M059J (cell line): Measurements from ENCODE around the gene GRIN1. TPM values are rescaled to one million over a fixed set of nuclear protein-coding genes. Genes with fewer than 3 reads are reported as not detected.
"Not testable (repeated sequence)": the region's sequence is repeated elsewhere in the genome, so short reads cannot be mapped to it uniquely, and the experiment has no call there.

Source experiments
- DNase-seq: peaks from one replicate; pipeline ENCODE4 v3.0.0-alpha.2; 2012; ENCODE audit warnings: low read depth
- total RNA-seq: library from RNA; depleted of rRNA; stranded (reverse); fragments of >200 nt; shearing (Covaris generic); gene quantifications from 2 replicates; pipeline ENCODE4 v1.2.3, GENCODE V29; 2014

Gene GRIN1
- total RNA-seq, 1 experiment from 2014 or later: not detected

DNA sequence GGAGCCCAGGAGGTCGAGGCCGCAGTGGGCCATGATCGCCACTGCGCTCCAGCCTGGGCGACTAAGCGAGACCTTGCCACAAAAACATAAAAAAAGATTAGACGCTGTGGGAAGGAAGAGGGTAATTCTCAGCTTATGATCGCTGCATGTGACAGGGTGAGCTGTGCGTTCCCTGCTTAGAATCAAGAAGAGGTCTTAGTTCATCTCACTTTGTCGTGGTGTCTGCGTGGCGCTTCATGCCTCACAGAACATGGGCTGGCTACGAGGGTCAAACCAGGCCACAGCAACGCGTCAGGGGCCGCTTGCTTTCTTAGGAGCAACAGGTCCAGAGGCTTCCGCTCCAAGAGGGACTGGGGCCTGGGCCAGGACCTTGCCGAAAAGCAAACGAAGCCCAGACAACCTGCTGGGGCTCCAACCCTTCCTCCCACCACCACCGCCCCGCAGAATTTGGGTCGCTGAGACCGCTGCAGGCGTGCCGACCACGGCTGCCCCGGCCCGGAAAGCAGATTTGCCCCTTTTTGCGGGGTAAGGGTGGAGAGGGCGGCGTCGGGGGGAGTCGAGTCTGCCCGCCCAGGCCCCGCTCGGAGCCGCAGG, 10.0 kb upstream of the GRIN1 start:
- no peak for DNase-seq

DNA sequence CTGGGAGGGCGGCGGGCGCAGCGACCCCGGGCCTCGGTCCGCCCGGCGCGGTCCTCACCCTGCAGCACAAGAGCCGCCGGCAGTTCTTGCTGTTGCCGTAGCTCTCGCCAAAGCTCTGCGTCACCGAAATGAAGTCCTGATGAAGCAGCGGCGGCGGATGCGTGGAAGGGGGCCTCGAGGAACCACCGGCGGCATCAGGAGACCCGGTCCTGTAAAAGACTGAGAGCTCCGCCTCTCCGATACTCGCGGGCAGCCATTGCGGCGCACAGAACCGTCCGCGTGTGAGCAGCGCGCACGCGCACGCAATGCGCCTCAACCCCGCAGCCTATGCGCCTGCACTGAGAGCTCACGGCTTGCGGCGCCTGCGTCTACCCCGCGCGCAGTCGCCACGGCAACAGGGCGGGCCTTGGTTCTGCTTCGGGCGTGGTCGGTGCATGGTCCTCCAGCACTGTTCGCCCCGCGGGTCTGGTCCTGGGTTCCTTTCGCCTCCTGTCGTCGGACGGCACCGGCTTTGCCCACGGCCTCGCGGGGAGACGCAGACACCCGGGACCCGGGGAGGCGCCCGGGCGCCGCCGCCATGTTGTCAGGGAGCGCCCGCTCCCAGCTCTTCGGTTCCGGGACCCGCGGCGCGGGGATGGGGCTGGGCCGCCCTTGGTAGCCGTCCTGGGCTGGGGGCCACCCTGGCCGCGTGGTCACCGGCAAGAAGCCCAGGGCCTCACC, 9.3 kb upstream of the GRIN1 start:
- DNase-seq: peak; percentile 90

DNA sequence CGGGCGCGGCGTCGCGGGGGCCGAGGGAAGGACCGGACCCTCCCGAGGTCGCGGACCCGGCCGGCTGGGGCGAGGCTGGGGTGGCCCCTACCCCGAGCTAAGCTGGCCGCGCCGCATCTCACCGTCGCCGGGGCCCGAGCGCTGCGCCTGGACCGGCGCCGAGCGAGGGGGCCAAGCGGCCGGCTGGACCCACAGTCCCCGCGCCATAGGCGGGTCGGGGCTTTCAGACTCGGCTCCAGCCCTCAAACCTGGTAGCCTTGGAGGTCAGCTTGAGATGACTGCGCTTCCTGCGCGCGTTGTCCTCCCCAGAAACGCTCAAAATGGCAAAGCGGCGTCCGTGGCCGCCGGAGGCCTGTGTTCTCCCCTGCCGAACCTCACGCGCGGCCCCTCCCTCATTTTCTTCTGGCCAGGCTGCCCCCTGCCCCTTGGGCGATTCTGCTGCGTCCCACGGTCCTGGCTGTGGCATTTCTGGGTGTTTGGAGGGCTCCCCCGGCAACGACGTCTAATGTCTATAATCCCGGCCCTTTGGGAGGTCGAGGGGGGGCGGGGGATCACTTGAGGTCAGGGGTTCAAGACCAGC, 8.7 kb upstream of the GRIN1 start:
- DNase-seq: peak; percentile 44

DNA sequence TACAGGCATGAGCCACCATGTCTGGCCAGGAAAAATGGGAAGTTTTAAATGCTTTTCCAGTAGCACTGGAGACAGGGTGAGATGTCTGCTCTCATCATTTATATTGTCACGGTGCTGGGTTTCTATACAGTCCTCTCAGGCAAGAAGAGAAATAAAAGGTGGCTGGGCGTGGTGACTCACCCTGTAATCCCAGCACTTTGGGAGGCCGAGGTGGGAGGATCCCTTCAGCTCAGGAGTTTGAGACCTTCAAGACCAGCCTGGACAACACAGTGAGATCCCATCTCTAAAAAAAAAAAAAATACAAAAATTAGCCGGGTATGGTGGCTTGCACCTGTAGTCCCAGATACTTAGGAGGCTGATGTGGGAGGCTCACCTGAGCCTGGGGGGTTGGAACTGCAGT, 4.8 kb upstream of the GRIN1 start:
- peak; percentile 47 for DNase-seq

DNA sequence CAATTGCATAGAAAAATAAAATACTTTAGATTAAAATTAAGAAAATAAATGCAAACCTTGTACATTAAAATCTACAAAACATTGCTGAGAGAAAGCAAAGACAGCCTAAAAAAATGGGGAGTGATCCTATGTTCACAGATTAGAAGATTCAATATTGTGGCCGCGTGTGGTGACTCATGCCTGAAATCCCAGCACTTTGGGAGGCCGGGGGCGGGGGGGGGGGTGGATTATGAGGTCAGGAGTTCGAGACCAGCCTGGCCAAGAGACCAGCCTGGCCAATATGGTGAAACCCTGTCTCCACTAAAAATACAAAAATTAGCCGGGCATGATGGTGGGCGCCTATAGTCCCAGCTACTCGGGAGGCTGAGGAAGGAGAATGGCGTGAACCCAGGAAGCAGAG, 3.8 kb upstream of the GRIN1 start:
- DNase-seq: not testable (repeated sequence)

DNA sequence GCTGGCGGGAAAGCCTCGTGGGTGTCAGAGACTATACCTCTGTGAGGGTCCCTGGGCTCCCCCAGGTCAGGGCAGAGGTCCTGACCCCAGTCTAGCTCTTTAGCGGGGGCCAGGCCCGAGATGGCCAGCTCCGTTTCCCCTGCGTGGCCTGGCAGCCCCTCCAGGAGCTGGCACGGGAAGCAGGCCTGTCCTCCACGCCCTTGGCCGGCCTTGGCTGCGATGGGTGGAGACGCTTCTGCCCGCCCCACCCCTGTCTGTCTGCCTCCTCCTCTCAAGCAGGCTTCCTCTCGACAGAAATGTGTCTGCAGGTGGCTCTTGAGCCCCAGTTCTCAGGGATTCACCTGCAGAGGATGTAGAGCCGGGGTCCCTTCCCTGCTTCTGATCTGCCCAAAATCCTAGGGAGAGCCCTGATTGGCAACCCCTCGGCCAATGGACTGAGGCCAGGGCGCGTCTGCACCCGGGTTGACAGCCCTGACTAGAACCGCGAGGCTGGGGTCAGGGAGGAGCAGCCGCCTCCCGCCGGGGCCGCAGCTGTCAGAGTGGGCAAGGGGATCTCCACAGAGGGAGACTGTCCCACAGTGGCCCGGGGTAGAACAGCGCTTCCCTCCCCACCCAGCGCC, 2.6 kb upstream of the GRIN1 start:
- no peak for DNase-seq

DNA sequence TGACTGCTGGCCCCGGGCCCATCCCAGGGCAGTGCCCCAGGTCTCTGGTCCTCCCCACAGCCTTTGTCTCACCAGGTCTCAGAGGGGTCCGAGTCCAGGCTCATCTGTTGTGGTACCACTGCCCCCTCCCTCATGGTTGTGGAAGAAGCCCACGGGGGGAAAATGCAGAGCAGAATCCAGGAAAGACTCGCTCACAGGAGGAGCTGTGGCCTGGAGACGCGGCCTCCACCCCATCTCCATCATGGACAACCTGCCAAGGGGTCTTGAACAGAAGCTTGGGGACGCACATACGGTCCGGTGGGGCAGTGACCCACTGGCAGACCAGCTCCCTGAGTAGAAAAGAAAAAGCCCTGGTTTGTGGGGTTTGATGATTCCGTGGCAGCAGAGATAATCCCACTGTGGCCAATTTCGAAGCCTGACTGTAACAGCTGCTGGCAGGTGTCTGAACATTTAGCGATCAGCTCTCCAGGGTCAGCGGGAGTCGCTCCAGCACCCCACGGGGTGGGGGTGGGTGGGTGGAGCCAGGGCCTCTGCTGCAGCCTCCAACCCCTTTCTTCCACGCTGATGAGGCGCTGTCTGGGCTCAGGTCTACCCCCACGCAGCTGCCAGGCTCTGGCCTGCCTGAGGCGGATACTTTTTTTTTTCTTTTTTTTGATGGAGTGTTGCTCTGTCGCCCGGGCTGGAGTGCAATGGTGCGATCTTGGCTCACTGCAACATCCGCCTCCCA, 1.9 kb upstream of the GRIN1 start:
- DNase-seq: no peak

DNA sequence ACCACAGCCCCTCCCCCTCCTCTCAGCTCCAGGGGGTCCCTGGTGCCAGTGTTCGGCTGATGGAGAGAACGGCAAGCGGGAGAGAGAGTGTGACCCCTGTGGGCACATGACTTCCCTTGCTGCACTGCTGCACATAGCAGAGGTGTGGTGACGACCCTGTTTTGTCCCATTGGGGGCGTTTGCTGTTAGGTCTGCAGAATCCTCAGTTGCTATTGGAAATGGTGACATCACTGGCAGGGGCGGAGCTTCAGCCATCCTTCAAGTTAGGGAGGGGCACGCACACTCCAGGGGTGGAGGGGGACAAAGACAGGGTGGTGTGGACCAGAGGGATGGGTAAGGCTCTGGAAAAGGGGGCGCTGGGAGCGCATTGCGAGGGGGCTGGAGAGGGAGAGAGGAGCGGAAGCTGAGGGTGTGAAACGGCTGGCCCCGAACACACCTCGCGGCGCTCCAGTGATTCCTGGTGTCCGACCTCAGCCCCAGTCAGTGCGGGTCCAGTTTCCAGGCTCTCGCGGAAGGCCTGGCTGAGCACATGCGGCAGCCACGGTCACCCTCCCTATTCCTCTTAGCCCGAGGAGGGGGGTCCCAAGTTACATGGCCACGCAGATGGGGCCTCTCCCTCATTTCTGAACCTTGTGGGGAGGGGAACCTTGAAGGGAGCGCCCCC, 764 bp upstream of the GRIN1 start:
- DNase-seq: no peak

DNA sequence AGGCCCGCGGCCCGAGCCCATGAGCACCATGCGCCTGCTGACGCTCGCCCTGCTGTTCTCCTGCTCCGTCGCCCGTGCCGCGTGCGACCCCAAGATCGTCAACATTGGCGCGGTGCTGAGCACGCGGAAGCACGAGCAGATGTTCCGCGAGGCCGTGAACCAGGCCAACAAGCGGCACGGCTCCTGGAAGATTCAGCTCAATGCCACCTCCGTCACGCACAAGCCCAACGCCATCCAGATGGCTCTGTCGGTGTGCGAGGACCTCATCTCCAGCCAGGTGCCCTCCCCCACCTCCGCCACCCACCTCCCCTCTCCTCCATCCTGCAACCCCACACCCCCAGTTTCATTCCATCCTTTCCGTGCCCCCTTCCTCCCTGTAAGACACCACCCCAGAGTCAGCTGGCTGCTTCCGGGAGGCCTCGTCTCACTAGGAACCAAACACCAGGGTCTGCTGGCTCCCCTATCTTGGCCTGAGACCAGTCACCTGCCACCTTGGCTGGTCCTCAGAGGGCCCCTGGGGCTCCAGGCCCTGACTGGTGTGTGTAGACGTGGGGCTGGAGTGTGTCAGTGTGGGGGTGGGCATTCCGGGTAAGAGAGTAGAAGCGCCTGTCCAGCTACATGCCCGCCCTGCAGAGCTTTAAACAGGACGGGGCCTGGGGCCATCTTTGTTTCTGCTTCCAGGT, 655 bp downstream of the GRIN1 start:
- no peak for DNase-seq

DNA sequence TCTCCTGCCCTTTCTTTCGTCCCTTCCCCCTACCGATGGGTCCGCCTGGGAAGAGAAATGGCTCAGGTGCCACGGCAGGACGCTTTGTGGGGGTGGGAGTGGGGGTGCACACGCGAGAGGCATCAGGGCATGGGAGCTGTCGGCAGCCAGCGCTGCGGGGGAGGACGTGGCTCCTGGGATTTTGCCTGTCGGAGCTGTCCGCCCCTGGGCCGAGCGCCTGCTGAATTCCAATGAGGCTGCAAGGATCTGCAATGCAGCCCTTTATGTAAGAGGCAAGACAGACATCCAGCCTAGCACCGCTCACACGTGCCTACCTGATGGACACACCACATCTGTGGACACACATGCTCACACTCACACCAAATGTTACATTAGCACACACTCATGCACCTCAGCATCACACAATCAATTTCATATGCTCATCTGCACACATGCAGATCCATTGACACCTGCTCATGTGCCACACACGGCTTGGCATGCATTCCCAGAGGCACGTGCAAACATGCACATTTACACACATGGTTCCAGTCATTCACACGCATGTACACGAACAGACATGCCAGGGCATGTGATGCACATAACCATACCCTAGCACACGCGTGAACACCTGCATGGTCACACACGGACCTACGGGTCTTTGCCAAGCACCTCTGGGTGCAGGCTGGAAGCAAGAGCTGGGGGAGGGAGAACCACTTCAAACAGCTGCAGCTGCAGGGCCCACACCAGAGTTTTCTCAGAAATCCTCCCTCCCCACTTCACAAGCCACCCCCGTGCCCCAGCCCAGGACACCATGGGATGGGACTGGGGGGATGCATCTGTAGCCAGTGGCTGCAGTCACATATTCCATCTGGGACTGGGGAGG, 1.4 kb downstream of the GRIN1 start:
- no peak for DNase-seq

DNA sequence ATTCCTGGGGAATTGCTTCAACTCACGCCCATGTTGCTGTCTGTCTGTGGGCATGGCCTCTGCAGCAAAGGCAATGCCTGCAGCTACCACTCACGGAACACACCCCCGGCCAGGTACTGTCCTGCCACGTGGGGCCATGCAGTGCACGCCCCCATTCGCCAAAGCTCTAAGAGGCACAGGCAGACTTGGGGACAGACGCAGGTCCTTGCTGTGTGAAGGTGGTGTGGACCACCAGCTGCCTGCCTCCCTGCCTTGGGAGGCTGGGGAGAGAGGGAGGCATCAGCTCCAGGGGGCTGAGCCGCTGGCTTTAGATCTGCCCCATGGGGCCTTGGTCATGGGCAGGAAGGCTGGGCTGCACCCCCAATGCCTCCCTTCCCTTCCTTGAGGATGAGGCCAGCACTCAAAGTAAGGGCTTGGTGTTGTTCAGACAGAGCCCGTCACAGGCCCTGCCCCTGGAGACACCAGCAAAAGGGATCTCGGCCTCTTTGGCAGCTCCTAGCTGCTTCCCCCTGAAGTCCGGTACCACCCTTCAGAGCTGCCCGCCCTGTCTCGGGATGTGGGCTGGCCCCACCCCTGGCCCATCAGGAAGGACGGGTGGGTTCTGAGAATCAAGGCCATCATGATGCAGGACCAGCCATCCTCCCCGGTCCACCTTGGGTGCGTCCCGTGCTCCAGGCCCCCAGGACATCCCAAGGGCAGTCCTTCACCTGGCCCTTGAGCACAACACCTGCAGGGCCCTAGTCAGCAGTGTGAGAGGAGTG, 2.3 kb downstream of the GRIN1 start:
- DNase-seq: no peak

DNA sequence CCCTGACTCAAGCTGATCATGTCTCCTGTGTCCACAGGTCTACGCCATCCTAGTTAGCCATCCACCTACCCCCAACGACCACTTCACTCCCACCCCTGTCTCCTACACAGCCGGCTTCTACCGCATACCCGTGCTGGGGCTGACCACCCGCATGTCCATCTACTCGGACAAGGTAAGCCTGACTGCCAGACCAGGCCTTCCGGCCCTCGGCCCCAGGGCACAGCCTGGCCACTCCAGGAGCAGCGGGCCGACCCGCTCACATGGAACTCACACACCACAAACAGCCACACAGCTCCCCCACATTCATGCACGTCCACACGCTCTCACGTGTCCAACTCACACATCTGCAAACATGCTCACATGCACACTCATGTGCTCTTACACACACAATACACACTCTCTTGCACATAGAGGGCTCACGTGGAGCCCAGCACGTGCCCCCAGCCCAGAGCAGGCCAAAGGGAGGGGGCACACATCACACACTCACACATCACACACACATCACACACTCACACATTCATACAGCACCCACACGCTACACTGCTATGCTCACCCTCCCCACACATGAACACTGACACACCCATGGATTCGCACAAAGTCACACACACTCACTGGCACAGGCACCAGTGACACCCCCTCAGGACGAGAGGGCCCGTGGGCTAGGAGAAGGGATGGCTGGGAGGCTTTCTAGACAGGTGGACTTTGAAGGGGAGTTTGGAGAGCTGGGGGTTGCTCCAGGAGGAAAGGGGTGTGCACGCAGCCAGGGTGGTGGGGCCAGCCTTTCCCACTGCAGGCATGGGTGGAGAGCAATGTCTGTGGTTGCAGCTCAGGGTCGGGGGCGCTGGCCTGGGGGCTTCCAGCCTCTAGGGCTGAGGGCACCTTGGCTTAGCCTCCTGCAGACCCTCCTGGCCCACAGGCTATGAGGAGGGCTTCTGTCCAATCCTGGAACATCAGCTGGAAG, 3.3 kb downstream of the GRIN1 start:
- no peak for DNase-seq

DNA sequence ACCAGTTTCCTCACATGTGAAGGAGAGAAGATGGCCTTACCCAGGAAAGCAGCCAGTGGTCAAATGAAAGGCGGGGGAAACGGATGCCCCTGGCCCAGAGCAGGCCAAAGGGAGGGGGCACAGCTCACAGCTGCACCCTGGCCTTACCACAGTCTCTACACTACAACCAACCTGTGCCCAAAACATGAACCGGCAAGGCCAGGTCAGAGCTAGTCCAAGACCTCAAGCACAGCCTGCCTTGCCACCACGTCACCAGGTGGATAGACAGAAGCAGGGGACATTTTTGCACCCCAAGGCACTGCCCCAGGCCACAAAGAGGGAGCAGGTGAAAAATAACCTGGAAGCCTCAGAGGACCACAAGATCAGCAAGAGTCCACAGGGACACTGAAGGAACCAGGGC, 4.5 kb downstream of the GRIN1 start:
- no peak for DNase-seq

DNA sequence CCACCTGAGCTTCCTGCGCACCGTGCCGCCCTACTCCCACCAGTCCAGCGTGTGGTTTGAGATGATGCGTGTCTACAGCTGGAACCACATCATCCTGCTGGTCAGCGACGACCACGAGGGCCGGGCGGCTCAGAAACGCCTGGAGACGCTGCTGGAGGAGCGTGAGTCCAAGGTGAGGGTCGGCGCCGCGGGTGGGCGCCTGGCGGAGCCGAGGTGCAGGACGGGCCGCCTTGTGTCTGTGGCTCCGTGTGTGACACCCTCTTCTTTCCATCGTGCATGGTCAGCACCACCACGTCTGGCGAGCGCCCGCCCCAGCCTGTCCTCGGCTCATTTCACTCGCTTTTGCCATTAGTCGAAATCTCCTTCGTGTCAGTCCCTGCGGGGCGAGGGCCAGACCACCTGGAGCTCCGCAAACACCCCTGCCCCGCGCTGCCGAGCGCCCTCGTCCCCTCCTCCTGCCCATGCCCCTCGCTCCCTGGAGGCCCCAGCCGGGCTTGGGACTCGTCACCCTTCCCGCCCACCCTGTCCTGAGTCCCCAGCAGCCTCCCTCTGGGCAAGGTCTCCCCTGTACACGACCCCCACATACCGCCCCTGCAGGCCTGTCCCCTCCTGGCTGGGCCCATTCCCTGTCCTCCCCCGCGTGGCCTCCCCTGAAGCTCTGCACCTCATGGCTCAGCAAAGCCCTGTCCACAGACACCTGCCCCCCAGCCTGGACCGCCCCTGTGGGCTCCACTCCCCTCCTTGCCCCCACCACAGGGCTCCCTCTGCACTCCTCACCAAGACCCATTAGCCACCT, 7.0 kb downstream of the GRIN1 start:
- no peak for DNase-seq

DNA sequence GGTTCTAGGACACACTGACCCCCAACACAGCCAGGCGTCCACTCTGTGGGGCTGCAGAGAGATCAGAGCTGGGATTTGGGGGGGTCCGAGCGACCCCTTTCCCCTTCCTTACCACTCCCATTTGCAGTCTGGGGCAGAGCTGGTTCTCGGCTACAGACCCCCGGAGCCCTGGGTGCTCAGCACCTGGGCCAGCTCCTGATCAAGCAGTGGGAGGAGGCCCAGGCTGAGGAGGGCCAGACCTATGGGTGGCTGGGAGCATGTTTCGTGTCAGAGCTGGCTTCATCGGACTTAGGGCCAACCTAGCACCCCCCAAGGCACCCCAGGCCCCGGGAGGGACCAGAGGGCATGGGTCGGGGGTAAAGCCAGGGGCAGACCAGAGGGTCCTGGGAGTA, 7.6 kb downstream of the GRIN1 start:
- DNase-seq: no peak

DNA sequence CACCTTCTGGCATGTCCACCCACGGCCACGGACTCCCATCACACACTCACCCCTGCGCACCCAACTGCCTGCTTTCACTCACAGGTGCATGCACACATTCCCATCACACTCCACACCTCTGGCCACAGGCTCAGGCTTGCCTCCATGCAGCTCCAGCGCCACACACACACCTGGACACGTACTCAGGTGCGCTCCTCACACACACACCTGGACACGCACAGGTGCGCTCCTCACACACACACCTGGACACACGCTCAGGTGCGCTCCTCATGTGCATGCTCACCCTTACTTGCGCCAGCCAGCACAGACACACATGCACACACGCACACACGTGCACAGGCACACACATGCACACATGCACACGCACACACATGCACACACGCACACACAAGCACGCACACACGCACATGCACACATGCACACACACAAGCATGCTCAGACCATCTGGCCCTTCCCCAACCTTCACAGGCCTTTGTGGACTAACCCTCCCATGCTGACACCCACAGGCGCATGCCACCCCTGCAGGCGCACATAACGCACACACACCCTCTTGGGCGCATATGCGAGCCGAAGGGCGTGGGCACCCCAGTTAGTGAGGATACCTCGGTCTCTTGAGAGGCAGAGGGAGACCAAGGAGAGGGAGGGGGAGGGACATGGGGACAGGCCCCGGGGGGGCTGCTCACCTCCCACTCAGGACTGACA, 8.3 kb downstream of the GRIN1 start:
- no peak for DNase-seq

DNA sequence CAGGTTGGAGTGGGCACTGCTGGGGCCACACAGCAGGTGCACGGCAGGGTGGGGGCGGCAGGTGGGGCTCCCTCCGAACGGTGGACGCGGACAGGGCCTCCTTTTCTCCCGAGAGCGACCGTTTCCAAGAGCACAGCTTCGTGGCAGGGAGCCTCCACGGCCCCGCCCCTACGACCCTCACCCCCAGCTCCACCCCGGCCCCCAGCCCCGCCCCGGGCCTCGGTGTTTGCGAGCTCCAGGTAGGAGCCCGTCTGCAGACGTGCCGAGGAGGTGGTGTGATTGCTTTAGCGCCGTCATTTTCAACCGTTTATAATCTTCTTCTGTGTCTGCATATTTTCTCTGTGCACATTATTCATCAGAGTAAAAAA, 8.8 kb downstream of the GRIN1 start:
- no peak for DNase-seq
